Left colon (tissue), 2 donors: ENCODE measurements around the gene MBNL3. TPM values are rescaled to one million over a fixed set of nuclear protein-coding genes. Genes with fewer than 3 reads are reported as not detected.

Experiments
- ATAC-seq: fragments of 200-7000 bp; cut with Tn5 transposase; one replicate; pipeline ENCODE4 v1.9.1; 2020; ENCODE audit warnings: mild to moderate bottlenecking, moderate library complexity
- DNase-seq, 2 donors: peaks; one replicate each; pipeline ENCODE4 v3.0.0-alpha.2; 2020
- intact Hi-C, 2 donors: fragments of 100-400 bp; cut with DNase I in 1 of 2; cut with micrococcal nuclease in 1 of 2; formaldehyde crosslinking; loops; one replicate each; pipeline versions ENCODE4 v1.11.2 to v1.14.0; 2022; cut with DNase I, micrococcal nuclease
- total RNA-seq, 2 donors: library from RNA; stranded (reverse); fragmentation: NEBNext Ultra II Directional; extraction: Animal tissue kit (Norgen Biotek cat#: 25700); gene quantifications; one replicate each; pipeline ENCODE4 v1.2.1, GENCODE V29; 2021
- donor health status: DM: no; HTN: no; CAD: no.
- donor health status: DM: yes; HTN: yes; CAD: no.

MBNL3 gene
- total RNA-seq, 2 donors from 2014 or later, result 40.2 to 46.2 TPM

GRCh38 chrX:132433001-132433400 lies 55.8 kb downstream of the MBNL3 start:
- intact Hi-C loops, result no loop called here
- no peak for DNase-seq
- no peak for ATAC-seq

- DNase-seq, result no peak
- no peak for ATAC-seq
- intact Hi-C loops, result no loop called here
These were observed 59.9 kb downstream of the MBNL3 start for GRCh38 chrX:132428896-132429295.

- no peak for DNase-seq
- ATAC-seq, result no peak
- intact Hi-C loops, result no loop called here
These were observed 62.0 kb downstream of the MBNL3 start for GRCh38 chrX:132426695-132427281.

GRCh38 chrX:132425744-132426318 lies 63.0 kb downstream of the MBNL3 start:
- intact Hi-C loops, result no loop called here
- DNase-seq, result no peak
- no peak for ATAC-seq

GRCh38 chrX:132423323-132423722 lies 65.5 kb downstream of the MBNL3 start:
- intact Hi-C loops, result no loop called here
- ATAC-seq, result no peak

GRCh38 chrX:132415012-132415411 lies 73.8 kb downstream of the MBNL3 start:
- intact Hi-C loops, result no loop called here
- ATAC-seq (no peak), DNase-seq (no peak)

More at GRCh38 chrX:132423323-132423722, 65.5 kb downstream of the MBNL3 start:
- no peak for DNase-seq

GRCh38 chrX:132414404-132414803 lies 74.4 kb downstream of the MBNL3 start:
- intact Hi-C loops, result no loop called here
- DNase-seq (no peak), ATAC-seq (no peak)

- DNase-seq (no peak), ATAC-seq (no peak)
- intact Hi-C loops, result no loop called here
These were observed 75.4 kb downstream of the MBNL3 start for GRCh38 chrX:132413459-132413858.

GRCh38 chrX:132412208-132412607 lies 76.6 kb downstream of the MBNL3 start:
- ATAC-seq, result no peak
- intact Hi-C loops, result no loop called here
- no peak for DNase-seq

- DNase-seq (no peak), ATAC-seq (peak; percentile 80)
- intact Hi-C loops, result no loop called here
These were observed 77.4 kb downstream of the MBNL3 start for GRCh38 chrX:132411310-132411977.

GRCh38 chrX:132409780-132410556 lies 78.9 kb downstream of the MBNL3 start:
- ATAC-seq (no peak), DNase-seq (no peak)
- intact Hi-C loops, result no loop called here

- peak; percentile 44 for ATAC-seq
- no peak for DNase-seq
These were observed 81.1 kb downstream of the MBNL3 start for GRCh38 chrX:132407691-132408090.

GRCh38 chrX:132406106-132406505 lies 82.7 kb downstream of the MBNL3 start:
- DNase-seq (no peak), ATAC-seq (no peak)
- intact Hi-C loops, result no loop called here

More at GRCh38 chrX:132407691-132408090, 81.1 kb downstream of the MBNL3 start:
- intact Hi-C loops, result no loop called here

GRCh38 chrX:132404266-132404665 lies 84.6 kb downstream of the MBNL3 start:
- no peak for DNase-seq
- ATAC-seq, result no peak
- intact Hi-C loops, result no loop called here

GRCh38 chrX:132401935-132402334 lies 86.9 kb downstream of the MBNL3 start:
- ATAC-seq, result no peak

GRCh38 chrX:132400706-132401105 lies 88.1 kb downstream of the MBNL3 start:
- intact Hi-C loops, result no loop called here
- DNase-seq (no peak), ATAC-seq (no peak)

More at GRCh38 chrX:132401935-132402334, 86.9 kb downstream of the MBNL3 start:
- intact Hi-C loops, result no loop called here
- no peak for DNase-seq

- ATAC-seq (no peak), DNase-seq (no peak)
- intact Hi-C loops, result no loop called here
These were observed 93.2 kb downstream of the MBNL3 start for GRCh38 chrX:132395645-132396044.

GRCh38 chrX:132395026-132395425 lies 93.8 kb downstream of the MBNL3 start:
- no peak for ATAC-seq
- DNase-seq, result no peak
- intact Hi-C loops, result no loop called here

GRCh38 chrX:132394591-132394990 lies 94.2 kb downstream of the MBNL3 start:
- intact Hi-C loops, result no loop called here
- DNase-seq, result no peak
- ATAC-seq, result no peak

- intact Hi-C loops, result no loop called here
- no peak for ATAC-seq
- no peak for DNase-seq
These were observed 94.8 kb downstream of the MBNL3 start for GRCh38 chrX:132393992-132394391.
